Duodenal mucosa (tissue), 2 donors: ENCODE data around the gene TTLL1.

Experiments used
- H3K27ac ChIP-seq: one replicate; pipeline ENCODE4 v1.7.0; 2013; ENCODE audit warnings: low read depth, low read length
- H3K27me3 ChIP-seq, 2 donors: one replicate each; pipeline ENCODE4 v1.7.0; 2013; ENCODE audit warnings: low read length in 2 of 2, control low read depth in 1 of 2; ENCODE audit not compliant: insufficient read depth in 2 of 2, control insufficient read depth in 1 of 2
- H3K36me3 ChIP-seq, 2 donors: one replicate each; pipeline ENCODE4 v1.7.0; 2013; ENCODE audit warnings: low read length in 2 of 2, control low read depth in 1 of 2; ENCODE audit not compliant: insufficient read depth in 2 of 2, control insufficient read depth in 1 of 2
- H3K4me1 ChIP-seq, 2 donors: one replicate each; pipeline ENCODE4 v1.7.0; 2013; ENCODE audit warnings: low read length in 2 of 2, control low read depth in 1 of 2; ENCODE audit not compliant: insufficient read depth in 2 of 2, control insufficient read depth in 1 of 2
- H3K4me3 ChIP-seq, 2 donors: one replicate each; pipeline ENCODE4 v1.7.0; 2013; ENCODE audit warnings: low read length in 2 of 2, low read depth in 1 of 2
- H3K9ac ChIP-seq, 2 donors: one replicate each; pipeline ENCODE4 v1.7.0; 2013; ENCODE audit warnings: low read length in 2 of 2, low read depth in 1 of 2
- H3K9me3 ChIP-seq, 2 donors: one replicate each; pipeline ENCODE4 v1.7.0; 2013; ENCODE audit warnings: low read length in 2 of 2, control low read depth in 1 of 2; ENCODE audit not compliant: control insufficient read depth in 1 of 2

The TTLL1 gene

GRCh38 chr22:43088984-43089717, at the start of gene TTLL1:
Gene TTLL1 (minus strand): TSS chr22:43089391. CDS start chr22:43075586, 13,805 bp downstream.
- Histone ChIP-seq H3K27ac (no peak within 1 kb of the TSS), H3K36me3 (no peaks in the 10 kb centered on the region), H3K4me1 (peaks cover 4 to 14% of the 10 kb centered on the region in 2 donors), H3K9me3 (no peaks in the 10 kb centered on the region), H3K9ac (peak within 1 kb of the TSS; percentile 43 to 55), H3K27me3 (no peaks in the 10 kb centered on the region), H3K4me3 (peak within 1 kb of the TSS; percentile 79 to 81)

- H3K9me3 ChIP-seq: no peaks in the 10 kb centered on the region
- no peak overlapping the region for H3K27ac ChIP-seq
- H3K9ac ChIP-seq: no peak overlapping the region
- peaks cover 2% of the 10 kb centered on the region in 2 donors for H3K4me1 ChIP-seq
- no peak overlapping the region for H3K4me3 ChIP-seq
- peaks cover 14 to 66% of the 10 kb centered on the region in 2 donors for H3K36me3 ChIP-seq
- H3K27me3 ChIP-seq: no peaks in the 10 kb centered on the region
These were observed 47.6 kb upstream of the TTLL1 start for GRCh38 chr22:43136801-43137200.

GRCh38 chr22:43136255-43136654, 47.1 kb upstream of the TTLL1 start:
- H3K36me3 ChIP-seq: peaks cover 18 to 72% of the 10 kb centered on the region in 2 donors

GRCh38 chr22:43135565-43135964, 46.4 kb upstream of the TTLL1 start:
- Histone ChIP-seq H3K9ac (no peak overlapping the region), H3K4me3 (no peak overlapping the region), H3K36me3 (peaks cover 18 to 69% of the 10 kb centered on the region in 2 donors), H3K27me3 (no peaks in the 10 kb centered on the region), H3K9me3 (no peaks in the 10 kb centered on the region), H3K4me1 (no peaks in the 10 kb centered on the region), H3K27ac (no peak overlapping the region)

More at GRCh38 chr22:43136255-43136654, 47.1 kb upstream of the TTLL1 start:
- Histone ChIP-seq H3K9ac (no peak overlapping the region), H3K9me3 (no peaks in the 10 kb centered on the region), H3K27me3 (no peaks in the 10 kb centered on the region), H3K4me1 (no peaks in the 10 kb centered on the region), H3K4me3 (no peak overlapping the region), H3K27ac (no peak overlapping the region)

- no peak overlapping the region for H3K27ac ChIP-seq
- H3K9ac ChIP-seq: no peak overlapping the region
- H3K36me3 ChIP-seq: peaks cover 15 to 62% of the 10 kb centered on the region in 2 donors
- no peaks in the 10 kb centered on the region for H3K9me3 ChIP-seq
- H3K27me3 ChIP-seq: no peaks in the 10 kb centered on the region
- no peak overlapping the region for H3K4me3 ChIP-seq
- peaks cover 6% of the 10 kb centered on the region in 2 donors for H3K4me1 ChIP-seq
These were observed 45.4 kb upstream of the TTLL1 start for GRCh38 chr22:43134553-43134952.

- H3K9ac ChIP-seq: no peak overlapping the region
- no peaks in the 10 kb centered on the region for H3K27me3 ChIP-seq
- H3K9me3 ChIP-seq: no peaks in the 10 kb centered on the region
- H3K36me3 ChIP-seq: peaks cover 15 to 53% of the 10 kb centered on the region in 2 donors
- no peak overlapping the region for H3K4me3 ChIP-seq
- H3K4me1 ChIP-seq: peaks cover 17 to 18% of the 10 kb centered on the region in 2 donors
- H3K27ac ChIP-seq: no peak overlapping the region
These were observed 44.2 kb upstream of the TTLL1 start for GRCh38 chr22:43133401-43133800.

GRCh38 chr22:43131773-43132501, 42.7 kb upstream of the TTLL1 start:
- H3K9me3 ChIP-seq: no peaks in the 10 kb centered on the region
- H3K27me3 ChIP-seq: no peaks in the 10 kb centered on the region
- no peak overlapping the region for H3K9ac ChIP-seq
- H3K27ac ChIP-seq: no peak overlapping the region
- no peak overlapping the region for H3K4me3 ChIP-seq
- H3K4me1 ChIP-seq: peaks cover 30 to 31% of the 10 kb centered on the region in 2 donors
- H3K36me3 ChIP-seq: peaks cover 15 to 39% of the 10 kb centered on the region in 2 donors

GRCh38 chr22:43129426-43130425, 40.5 kb upstream of the TTLL1 start:
- Histone ChIP-seq H3K27me3 (no peaks in the 10 kb centered on the region), H3K4me3 (peak overlapping the region in 1 of 2 donors; percentile 22), H3K4me1 (peaks cover 37 to 42% of the 10 kb centered on the region in 2 donors), H3K9me3 (no peaks in the 10 kb centered on the region), H3K9ac (peak overlapping the region; percentile 32 to 33), H3K36me3 (peaks cover 12 to 29% of the 10 kb centered on the region in 2 donors), H3K27ac (no peak overlapping the region)

GRCh38 chr22:43128928-43129424, 39.8 kb upstream of the TTLL1 start:
- peaks cover 12 to 26% of the 10 kb centered on the region in 2 donors for H3K36me3 ChIP-seq
- H3K27me3 ChIP-seq: no peaks in the 10 kb centered on the region
- H3K9ac ChIP-seq: peak overlapping the region; percentile 30 to 66
- H3K27ac ChIP-seq: peak overlapping the region; percentile 22
- H3K9me3 ChIP-seq: no peaks in the 10 kb centered on the region
- peak overlapping the region; percentile 23 to 56 for H3K4me3 ChIP-seq
- H3K4me1 ChIP-seq: peaks cover 37 to 42% of the 10 kb centered on the region in 2 donors
